ENCODE results near the gene KASH5.

DNA sequence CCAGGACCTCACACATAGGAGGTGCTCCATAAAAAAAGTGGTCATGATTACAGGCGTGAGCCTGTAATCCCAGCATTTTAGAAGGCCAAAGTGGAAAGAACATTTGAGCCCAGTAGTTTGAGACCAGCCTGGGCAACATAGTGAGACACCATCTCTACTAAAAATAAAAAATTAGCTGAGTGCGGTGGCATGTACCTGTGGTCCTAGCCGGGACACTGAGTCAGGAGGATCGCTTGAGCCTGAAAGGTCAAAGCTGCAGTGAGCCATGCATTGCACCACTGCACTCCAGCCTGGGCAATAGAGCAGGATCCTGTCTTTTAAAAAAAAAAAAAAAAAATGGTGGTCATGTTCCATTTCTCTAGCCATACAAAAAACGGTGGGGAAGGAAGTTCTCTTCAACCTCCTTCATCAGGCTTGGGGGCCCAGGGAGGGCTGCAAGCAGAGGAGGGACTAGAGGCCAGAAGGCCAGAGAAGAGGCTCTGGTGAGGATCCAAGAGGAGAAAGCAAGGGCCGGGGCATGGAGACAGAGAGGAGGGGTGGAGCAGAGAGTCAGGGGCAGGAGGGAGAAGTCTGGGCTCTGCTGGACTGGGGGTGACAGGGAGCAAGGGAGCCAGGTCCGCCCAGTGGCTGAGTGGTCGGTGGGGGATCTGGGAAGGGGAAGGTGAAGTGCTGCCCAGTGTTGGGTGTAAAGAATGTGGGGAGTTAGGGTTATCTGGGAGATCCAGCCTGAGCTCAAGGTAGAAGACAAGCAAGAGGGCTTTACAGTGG lies 8.9 kb downstream of the KASH5 start:
- TF ChIP-seq POLR2AphosphoS5 (IDR thresholded peaks at IDR 0.05; ENCODE audit: low read depth, low read length) (no peak), POLR2A (IDR thresholded peaks at IDR 0.05; ENCODE audit: low read depth, low read length) (no peak), TAF1 (IDR thresholded peaks at IDR 0.05; ENCODE audit: borderline replicate concordance, low read depth, low read length) (no peak)
